SU-DHL-6 (cell line): ENCODE measurements around the gene PCDHA8.
"Not testable (repeated sequence)": the region's sequence is repeated elsewhere in the genome, so short reads cannot be mapped to it uniquely, and the experiment has no call there.

ENCODE experiments used
- H2AFZ ChIP-seq: fragments of 200-600 bp; sonication (generic); 2 replicates; pipeline ENCODE4 v1.6.1; 2014; ENCODE audit warnings: low read depth, mild to moderate bottlenecking, moderate library complexity, mixed read lengths, antibody characterized with exemption, low read length; ENCODE audit not compliant: severe bottlenecking
- H3F3A ChIP-seq: fragments of 200-600 bp; shearing (Covaris generic); 2 replicates; pipeline ENCODE4 v1.6.0; 2016; ENCODE audit warnings: antibody characterized with exemption, mild to moderate bottlenecking; ENCODE audit not compliant: insufficient read depth
- H3K27ac ChIP-seq: fragments of 200-600 bp; sonication (generic); 2 replicates; pipeline ENCODE4 v1.5.1; 2016; ENCODE audit warnings: low read depth, mild to moderate bottlenecking, low read length, moderate library complexity, mixed read lengths
- H3K27me3 ChIP-seq: fragments of 200-600 bp; sonication (generic), shearing (Covaris generic); 2 replicates; pipeline ENCODE4 v1.6.0; 2014; ENCODE audit warnings: mild to moderate bottlenecking, low read length
- H3K36me3 ChIP-seq: fragments of 200-600 bp; sonication (generic); 2 replicates; pipeline ENCODE4 v1.6.1; 2014; ENCODE audit warnings: mild to moderate bottlenecking, low read length, mixed read lengths
- H3K4me2 ChIP-seq: fragments of 300-600, 200-600 bp; shearing (Covaris generic), sonication (generic); 2 replicates; pipeline ENCODE4 v1.6.0; 2014; ENCODE audit warnings: low read length, low read depth, mild to moderate bottlenecking; ENCODE audit not compliant: poor library complexity, severe bottlenecking
- H3K4me3 ChIP-seq: fragments of 200-600 bp; sonication (generic); 2 replicates; pipeline ENCODE4 v1.5.1; 2014; ENCODE audit warnings: antibody characterized with exemption, low read length, mild to moderate bottlenecking, mixed read lengths; ENCODE audit not compliant: insufficient read depth, poor library complexity, severe bottlenecking
- H3K79me2 ChIP-seq: fragments of 200-600 bp; sonication (generic); 2 replicates; pipeline ENCODE4 v1.6.1; 2014; ENCODE audit warnings: mild to moderate bottlenecking, low read length, moderate library complexity; ENCODE audit not compliant: insufficient read depth
- H3K9ac ChIP-seq: fragments of 200-600 bp; sonication (generic); 2 replicates; pipeline ENCODE4 v1.7.0; 2014; ENCODE audit warnings: mild to moderate bottlenecking, low read length
- H3K9me2 ChIP-seq: fragments of 200-600 bp; sonication (generic); replicated peaks from 2 replicates; pipeline ENCODE4 v1.6.1; 2014; ENCODE audit warnings: low read length; ENCODE audit not compliant: insufficient read depth
- H3K9me3 ChIP-seq: fragments of 200-600 bp; sonication (generic); 2 replicates; pipeline ENCODE4 v1.6.1; 2014; ENCODE audit warnings: low read length, mixed read lengths; ENCODE audit not compliant: insufficient read depth
- H4K20me1 ChIP-seq: fragments of 200-600 bp; sonication (generic); 2 replicates; pipeline ENCODE4 v1.6.1; 2014; ENCODE audit warnings: low read depth, mild to moderate bottlenecking, antibody characterized with exemption, low read length, moderate library complexity, mixed read lengths
- CTCF ChIP-seq: fragments of 200-600 bp; sonication (generic); IDR thresholded peaks from one replicate; pipeline ENCODE4 v1.5.1; 2017; ENCODE audit warnings: antibody characterized with exemption, mild to moderate bottlenecking, low read length, moderate library complexity; ENCODE audit not compliant: insufficient read depth, poor library complexity, severe bottlenecking
- EZH2phosphoT487 ChIP-seq: fragments of 200-600 bp; sonication (generic), shearing (Covaris generic); conservative IDR thresholded peaks from 2 replicates; pipeline ENCODE4 v1.6.1; 2018; ENCODE audit warnings: mild to moderate bottlenecking, antibody characterized with exemption, low read length, moderate library complexity, mixed read lengths

PCDHA8 gene

DNA sequence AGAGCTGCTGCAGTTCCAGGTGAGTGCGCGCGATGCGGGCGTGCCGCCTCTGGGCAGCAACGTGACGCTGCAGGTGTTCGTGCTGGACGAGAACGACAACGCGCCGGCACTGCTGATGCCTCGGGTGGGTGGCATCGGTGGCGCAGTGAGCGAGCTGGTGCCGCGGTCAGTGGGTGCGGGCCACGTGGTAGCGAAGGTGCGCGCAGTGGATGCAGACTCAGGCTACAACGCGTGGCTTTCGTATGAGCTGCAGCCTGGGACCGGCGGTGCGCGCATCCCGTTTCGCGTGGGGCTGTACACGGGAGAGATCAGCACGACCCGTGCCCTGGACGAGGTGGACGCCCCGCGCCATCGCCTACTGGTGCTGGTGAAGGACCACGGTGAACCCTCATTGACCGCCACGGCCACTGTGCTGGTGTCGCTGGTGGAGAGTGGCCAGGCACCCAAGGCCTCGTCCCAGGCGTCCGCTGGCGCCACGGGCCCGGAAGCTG, 38.2 kb upstream of the PCDHA8 start:
- no peaks in the 10 kb centered on the region for H3K79me2 ChIP-seq
- H3K9ac ChIP-seq = no peak overlapping the region
- no peak overlapping the region for H3K4me3 ChIP-seq
- H3F3A ChIP-seq = no peaks in the 10 kb centered on the region
- no peak overlapping the region for H3K4me2 ChIP-seq
- H3K9me3 ChIP-seq = no peaks in the 10 kb centered on the region
- no peaks in the 10 kb centered on the region for H3K36me3 ChIP-seq
- no peaks in the 10 kb centered on the region for H3K27me3 ChIP-seq
- H4K20me1 ChIP-seq = no peaks in the 10 kb centered on the region
- TF ChIP-seq CTCF (no peak), EZH2phosphoT487 (no peak)
- H3K9me2 ChIP-seq = no peaks in the 10 kb centered on the region
- no peak overlapping the region for H3K27ac ChIP-seq
- no peak overlapping the region for H2AFZ ChIP-seq

GRCh38 chr5:140806834-140807775, 33.9 kb upstream of the PCDHA8 start, which contains the start of gene PCDHA4:
TSS of gene PCDHA4 (plus strand) at chr5:140807068.
- Histone ChIP-seq H3K9me2 (no peaks in the 10 kb centered on the region), H3F3A (no peaks in the 10 kb centered on the region), H2AFZ (no peak within 1 kb of the TSS), H3K36me3 (no peaks in the 10 kb centered on the region), H4K20me1 (no peaks in the 10 kb centered on the region), H3K9me3 (no peaks in the 10 kb centered on the region), H3K9ac (no peak within 1 kb of the TSS), H3K27ac (no peak within 1 kb of the TSS), H3K27me3 (no peaks in the 10 kb centered on the region), H3K79me2 (no peaks in the 10 kb centered on the region), H3K4me3 (no peak within 1 kb of the TSS), H3K4me2 (no peak within 1 kb of the TSS)
- TF ChIP-seq EZH2phosphoT487 (no peak), CTCF (peak; percentile 29)

- not testable (repeated sequence) for H3K27me3 ChIP-seq, H2AFZ ChIP-seq, H3K36me3 ChIP-seq, H3K9me3 ChIP-seq, H3K4me2 ChIP-seq, H3K4me3 ChIP-seq, H3F3A ChIP-seq, H3K9ac ChIP-seq, H3K79me2 ChIP-seq, H3K27ac ChIP-seq, H4K20me1 ChIP-seq, H3K9me2 ChIP-seq
Measured at GRCh38 chr5:140808241-140808888, 32.6 kb upstream of the PCDHA8 start.
